Measurements from ENCODE around the gene ENOSF1.

Gene ENOSF1

GRCh38 chr18:706405-706804 lies 6.0 kb downstream of the ENOSF1 start:
- no peak overlapping the region for H3K4me3 ChIP-seq (ENCODE audit: low read length)
- TF ChIP-seq CTCF (conservative IDR thresholded peaks at IDR 0.05; ENCODE audit: low read depth, low read length) = no peak
- no peak for DNase-seq (ENCODE audit: low read depth)

- no peak for DNase-seq (ENCODE audit: low read depth)
- TF ChIP-seq CTCF (conservative IDR thresholded peaks at IDR 0.05; ENCODE audit: low read depth, low read length) = no peak
- no peak overlapping the region for H3K4me3 ChIP-seq (ENCODE audit: low read length)
Observed at GRCh38 chr18:703213-703967, 9.0 kb downstream of the ENOSF1 start.

- no peak for DNase-seq (ENCODE audit: low read depth)
- no peak overlapping the region for H3K4me3 ChIP-seq (ENCODE audit: low read length)
- no peak for TF ChIP-seq CTCF (conservative IDR thresholded peaks at IDR 0.05; ENCODE audit: low read depth, low read length)
Observed at GRCh38 chr18:697800-698199, 14.6 kb downstream of the ENOSF1 start.

GRCh38 chr18:697012-697411 lies 15.4 kb downstream of the ENOSF1 start:
- no peak for DNase-seq (ENCODE audit: low read depth)
- no peak for TF ChIP-seq CTCF (conservative IDR thresholded peaks at IDR 0.05; ENCODE audit: low read depth, low read length)
- H3K4me3 ChIP-seq (ENCODE audit: low read length) = no peak overlapping the region

- no peak for DNase-seq (ENCODE audit: low read depth)
- no peak overlapping the region for H3K4me3 ChIP-seq (ENCODE audit: low read length)
- no peak for TF ChIP-seq CTCF (conservative IDR thresholded peaks at IDR 0.05; ENCODE audit: low read depth, low read length)
Observed at GRCh38 chr18:693466-694187, 18.8 kb downstream of the ENOSF1 start.

- no peak for DNase-seq (ENCODE audit: low read depth)
- no peak for TF ChIP-seq CTCF (conservative IDR thresholded peaks at IDR 0.05; ENCODE audit: low read depth, low read length)
- H3K4me3 ChIP-seq (ENCODE audit: low read length) = no peak overlapping the region
Observed at GRCh38 chr18:692824-693223, 19.6 kb downstream of the ENOSF1 start.

- H3K4me3 ChIP-seq (ENCODE audit: low read length) = no peak overlapping the region
- TF ChIP-seq CTCF (conservative IDR thresholded peaks at IDR 0.05; ENCODE audit: low read depth, low read length) = no peak
- no peak for DNase-seq (ENCODE audit: low read depth)
Observed at GRCh38 chr18:688323-688722, 24.1 kb downstream of the ENOSF1 start.
